CD14-positive monocyte (primary cell): ENCODE measurements around the gene PRKD1. TPM values are rescaled to one million over a fixed set of nuclear protein-coding genes. Genes with fewer than 3 reads are reported as not detected.

Source experiments
- DNase-seq, 3 donors: peaks; one replicate each; pipeline ENCODE4 v3.0.0-alpha.2; 2011 to 2022
- H2AFZ ChIP-seq: 2 replicates; pipeline ENCODE4 v1.6.0; 2012; ENCODE audit warnings: mild to moderate bottlenecking, low read depth, low read length, inconsistent platforms; ENCODE audit not compliant: insufficient read depth, poor library complexity, severe bottlenecking
- H3K27ac ChIP-seq, 2 donors: 1 replicate in 1 of 2; 2 replicates in 1 of 2; pipeline ENCODE4 v1.5.1; 2012 to 2013; ENCODE audit warnings: low read length in 2 of 2, control low read depth in 1 of 2, inconsistent platforms in 1 of 2, low read depth in 1 of 2, mild to moderate bottlenecking in 1 of 2
- H3K27me3 ChIP-seq, 2 donors: one replicate each; pipeline versions ENCODE4 v1.6.0 to v1.6.1; 2011 to 2013; ENCODE audit warnings: low read length in 2 of 2; ENCODE audit not compliant: control insufficient read depth in 2 of 2, insufficient read depth in 2 of 2
- H3K36me3 ChIP-seq, 2 donors: replicated peaks in 1 of 2; 1 replicate in 1 of 2; 2 replicates in 1 of 2; pipeline versions ENCODE4 v1.5.1 to v1.6.1; 2012 to 2013; ENCODE audit warnings: low read length in 2 of 2, control low read depth in 1 of 2, inconsistent platforms in 1 of 2, mild to moderate bottlenecking in 1 of 2; ENCODE audit not compliant: insufficient read depth in 2 of 2, control insufficient read depth in 1 of 2
- H3K4me1 ChIP-seq, 2 donors: 1 replicate in 1 of 2; 2 replicates in 1 of 2; pipeline versions ENCODE4 v1.5.1 to v1.6.1; 2012 to 2013; ENCODE audit warnings: low read length in 2 of 2, control low read depth in 1 of 2, inconsistent platforms in 1 of 2, mild to moderate bottlenecking in 1 of 2, moderate library complexity in 1 of 2; ENCODE audit not compliant: insufficient read depth in 2 of 2, control insufficient read depth in 1 of 2
- H3K4me2 ChIP-seq: replicated peaks from 2 replicates; pipeline ENCODE3; 2012; ENCODE audit warnings: low read length, moderate library complexity, mild to moderate bottlenecking; ENCODE audit not compliant: poor library complexity, severe bottlenecking; ENCODE audit errors: extremely low read depth
- H3K4me3 ChIP-seq, 3 experiments: fragments of 200-600 bp in 1 of 3; sonication (generic) in 1 of 3; replicated peaks in 1 of 3; 1 replicate in 2 of 3; 2 replicates in 1 of 3; pipeline ENCODE4 v1.5.1; 2011 to 2013; ENCODE audit warnings: low read length in 3 of 3, mild to moderate bottlenecking in 3 of 3, control low read depth in 2 of 3, low read depth in 2 of 3, inconsistent platforms in 1 of 3, moderate library complexity in 1 of 3
- H3K79me2 ChIP-seq: 2 replicates; pipeline ENCODE4 v1.6.0; 2012; ENCODE audit warnings: mild to moderate bottlenecking, control low read depth, inconsistent platforms, low read length, moderate library complexity; ENCODE audit not compliant: insufficient read depth
- H3K9ac ChIP-seq: 2 replicates; pipeline ENCODE4 v1.6.0; 2017; ENCODE audit warnings: low read length, mild to moderate bottlenecking; ENCODE audit not compliant: insufficient read depth, poor library complexity, severe bottlenecking
- H3K9me3 ChIP-seq, 2 donors: replicated peaks in 1 of 2; 1 replicate in 1 of 2; 2 replicates in 1 of 2; pipeline versions ENCODE4 v1.5.1 to v1.6.1; 2012 to 2013; ENCODE audit warnings: low read length in 2 of 2, control low read depth in 1 of 2; ENCODE audit not compliant: control insufficient read depth in 1 of 2, insufficient read depth in 1 of 2
- H4K20me1 ChIP-seq: 2 replicates; pipeline ENCODE4 v1.6.0; 2012; ENCODE audit warnings: mild to moderate bottlenecking, low read length, control low read depth, moderate library complexity; ENCODE audit not compliant: insufficient read depth
- H3K27ac Mint-ChIP-seq, 7 donors: one replicate each; pipeline ENCODE4 v1.8.0; 2020; ENCODE audit warnings: mild to moderate bottlenecking in 7 of 7, mixed read lengths in 7 of 7, moderate library complexity in 6 of 7, inconsistent platforms in 2 of 7
- H3K27me3 Mint-ChIP-seq, 3 donors: one replicate each; pipeline ENCODE4 v1.8.0; 2021 to 2022; ENCODE audit warnings: low read depth in 3 of 3, mild to moderate bottlenecking in 3 of 3, mixed read lengths in 3 of 3, moderate library complexity in 3 of 3, inconsistent platforms in 1 of 3
- H3K36me3 Mint-ChIP-seq, 2 donors: one replicate each; pipeline ENCODE4 v1.8.0; 2020; ENCODE audit warnings: mixed read lengths in 2 of 2, inconsistent platforms in 1 of 2, mild to moderate bottlenecking in 1 of 2
- H3K4me1 Mint-ChIP-seq: one replicate; pipeline ENCODE4 v1.8.0; 2020; ENCODE audit warnings: mild to moderate bottlenecking, mixed read lengths
- H3K4me3 Mint-ChIP-seq, 2 donors: one replicate each; pipeline ENCODE4 v1.8.0; 2020; ENCODE audit warnings: mild to moderate bottlenecking in 2 of 2, mixed read lengths in 2 of 2, moderate library complexity in 1 of 2
- H3K9me3 Mint-ChIP-seq, 7 donors: one replicate each; pipeline ENCODE4 v1.8.0; 2020 to 2022; ENCODE audit warnings: mixed read lengths in 7 of 7, mild to moderate bottlenecking in 6 of 7, moderate library complexity in 6 of 7, inconsistent platforms in 2 of 7
- CTCF ChIP-seq: fragments of 200-600 bp; IDR thresholded peaks from one replicate; pipeline ENCODE4 v1.8.0; 2022; ENCODE audit warnings: antibody characterized with exemption, mild to moderate bottlenecking
- WGBS: methylation state at CpG from one replicate; pipeline ENCODE4 v1.1.5; 2013; ENCODE audit warnings: missing lambda C conversion rate; ENCODE audit not compliant: insufficient coverage; 5-methylcytosine and 5-hydroxymethylcytosine counted together
- intact Hi-C, 2 donors: fragments of 100-400 bp; cut with micrococcal nuclease; formaldehyde crosslinking; loops; one replicate each; pipeline versions ENCODE4 v1.15.0 to v1.15.1; 2023
- polyA plus RNA-seq, 3 donors: library from polyadenylated mRNA; depleted of rRNA in 1 of 3; unstranded in 2 of 3; stranded (reverse) in 1 of 3; fragments of 300-500 nt in 2 of 3; fragments of >200 nt in 1 of 3; fragmentation: Illumina TruSeq in 2 of 3; gene quantifications; 1 replicate in 2 of 3; 2 replicates in 1 of 3; pipeline ENCODE4 v1.2.3, GENCODE V29; 2012 to 2021

PRKD1 gene
- polyA plus RNA-seq, 3 donors: not detected

DNA sequence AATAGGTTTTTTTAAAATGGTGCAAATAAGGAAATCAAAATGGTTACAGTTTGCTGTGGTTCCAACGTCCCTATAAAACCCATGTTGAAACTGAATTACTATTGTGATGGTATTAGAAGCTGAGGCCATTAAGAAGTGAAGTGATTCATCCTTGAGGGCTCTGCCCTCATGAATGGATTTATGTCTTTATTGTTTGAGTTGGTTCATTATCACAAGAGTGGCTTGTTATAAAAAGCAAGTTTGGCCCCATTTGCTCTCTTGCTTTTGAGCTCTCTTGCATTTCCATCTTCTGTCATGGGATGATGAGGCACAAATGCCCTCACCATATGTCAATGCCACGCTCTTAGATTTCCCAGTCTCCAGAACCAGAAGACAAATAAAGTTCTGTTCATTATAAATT, 62.3 kb downstream of the PRKD1 start:
- DNase-seq: no peak
- H2AFZ ChIP-seq: no peak overlapping the region
- H3K27ac Mint-ChIP-seq: no peak overlapping the region
- no peak overlapping the region for H3K4me2 ChIP-seq
- H3K9ac ChIP-seq: no peak overlapping the region
- no peaks in the 10 kb centered on the region for H3K36me3 Mint-ChIP-seq
- H3K4me1 Mint-ChIP-seq: no peaks in the 10 kb centered on the region
- no peak overlapping the region for H3K4me3 Mint-ChIP-seq
- H3K9me3 ChIP-seq: no peaks in the 10 kb centered on the region
- no peak for TF ChIP-seq CTCF
- intact Hi-C loops: no loop called here
- H3K4me3 ChIP-seq: no peak overlapping the region
- WGBS: no CpG with 5 or more reads among the region's 2 CpGs
- no peaks in the 10 kb centered on the region for H3K27me3 ChIP-seq
- no peaks in the 10 kb centered on the region for H3K27me3 Mint-ChIP-seq
- no peak overlapping the region for H3K27ac ChIP-seq
- H3K4me1 ChIP-seq: no peaks in the 10 kb centered on the region
- no peaks in the 10 kb centered on the region for H3K79me2 ChIP-seq
- no peaks in the 10 kb centered on the region for H4K20me1 ChIP-seq
- H3K36me3 ChIP-seq: no peaks in the 10 kb centered on the region
- H3K9me3 Mint-ChIP-seq: peaks cover 0 to 7% (median 0%) of the 10 kb centered on the region in 7 donors

DNA sequence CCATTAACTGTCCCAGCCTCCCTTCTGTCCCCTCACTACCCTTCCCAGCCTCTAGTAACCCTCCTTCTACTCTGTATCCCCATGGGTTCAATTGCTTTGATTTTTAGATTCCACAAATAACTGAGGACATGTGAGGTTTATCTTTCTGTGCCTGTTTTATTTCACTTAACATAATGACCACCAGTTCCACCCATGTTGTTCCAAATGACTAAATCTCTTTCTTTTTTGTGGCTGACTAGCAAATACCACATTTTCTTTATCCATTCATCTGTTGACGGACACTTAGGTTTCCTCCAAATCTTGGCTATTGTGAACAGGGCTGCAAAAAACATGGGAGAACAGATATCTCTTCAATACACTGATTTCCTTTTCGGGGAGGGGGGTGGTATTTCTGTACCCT, 65.7 kb downstream of the PRKD1 start:
- Mint-ChIP-seq H3K27ac (no peak overlapping the region), H3K27me3 (peaks cover 0 to 3% (median 0%) of the 10 kb centered on the region in 3 donors), H3K9me3 (peaks cover 0 to 1% (median 0%) of the 10 kb centered on the region in 7 donors), H3K36me3 (no peaks in the 10 kb centered on the region), H3K4me3 (no peak overlapping the region), H3K4me1 (peaks cover 7% of the 10 kb centered on the region)
- Histone ChIP-seq H3K27me3 (no peaks in the 10 kb centered on the region), H4K20me1 (no peaks in the 10 kb centered on the region), H3K9me3 (no peaks in the 10 kb centered on the region), H3K79me2 (no peaks in the 10 kb centered on the region), H3K4me3 (no peak overlapping the region), H3K27ac (no peak overlapping the region), H3K36me3 (no peaks in the 10 kb centered on the region), H3K4me1 (no peaks in the 10 kb centered on the region), H3K9ac (no peak overlapping the region), H2AFZ (no peak overlapping the region), H3K4me2 (no peak overlapping the region)
- intact Hi-C loops: no loop called here
- WGBS: no CpG with 5 or more reads among the region's 2 CpGs
- TF ChIP-seq CTCF: no peak
- no peak for DNase-seq
